Endothelial cell (in vitro differentiated cells): ENCODE data around the gene GSC2. TPM values are rescaled to one million over a fixed set of nuclear protein-coding genes. Genes with fewer than 3 reads are reported as not detected.
A peak's percentile ranks its signal among the peaks of the same experiment; 100 is the strongest.

ENCODE experiments used
- DNase-seq: peaks from one replicate; pipeline ENCODE4 v3.0.0; 2021; ENCODE audit warnings: low spot score
- H3K27ac Mint-ChIP-seq: one replicate; pipeline ENCODE4 v1.8.0; 2021; ENCODE audit warnings: mixed read lengths, inconsistent platforms; ENCODE audit not compliant: unreplicated experiment
- H3K27me3 Mint-ChIP-seq: one replicate; pipeline ENCODE4 v1.8.0; 2021; ENCODE audit warnings: mild to moderate bottlenecking, moderate library complexity, mixed read lengths, inconsistent platforms; ENCODE audit not compliant: unreplicated experiment
- H3K36me3 Mint-ChIP-seq: one replicate; pipeline ENCODE4 v1.8.0; 2021; ENCODE audit warnings: mild to moderate bottlenecking, low read depth, mixed read lengths, inconsistent platforms; ENCODE audit not compliant: unreplicated experiment
- H3K4me1 Mint-ChIP-seq: one replicate; pipeline ENCODE4 v1.8.0; 2021; ENCODE audit warnings: mild to moderate bottlenecking, mixed read lengths, inconsistent platforms; ENCODE audit not compliant: unreplicated experiment
- H3K4me3 Mint-ChIP-seq: one replicate; pipeline ENCODE4 v1.8.0; 2021; ENCODE audit warnings: mild to moderate bottlenecking, mixed read lengths, inconsistent platforms; ENCODE audit not compliant: unreplicated experiment
- H3K9me3 Mint-ChIP-seq: one replicate; pipeline ENCODE4 v1.8.0; 2021; ENCODE audit warnings: mixed read lengths, inconsistent platforms; ENCODE audit not compliant: unreplicated experiment
- CTCF ChIP-seq: fragments of 200-600 bp; sonication (generic); IDR thresholded peaks from one replicate; pipeline ENCODE4 v1.5.0; 2021; ENCODE audit warnings: antibody characterized with exemption; ENCODE audit not compliant: unreplicated experiment
- total RNA-seq: library from RNA; stranded (reverse); fragmentation: NEBNext Ultra II Directional; extraction: Animal tissue kit (Norgen Biotek cat#: 25700); gene quantifications from one replicate; pipeline ENCODE4 v1.2.1, GENCODE V29; 2021; ENCODE audit not compliant: unreplicated experiment

The GSC2 gene
- total RNA-seq, 1 donor from 2014 or later = not detected

GRCh38 chr22:19128946-19129727 lies 21.0 kb downstream of the GSC2 start:
- peaks cover 8% of the 10 kb centered on the region for H3K27me3 Mint-ChIP-seq
- H3K27ac Mint-ChIP-seq = peak overlapping the region; percentile 64
- DNase-seq = no peak
- no peaks in the 10 kb centered on the region for H3K36me3 Mint-ChIP-seq
- no peak for TF ChIP-seq CTCF
- H3K9me3 Mint-ChIP-seq = no peaks in the 10 kb centered on the region
- no peaks in the 10 kb centered on the region for H3K4me1 Mint-ChIP-seq
- H3K4me3 Mint-ChIP-seq = no peak overlapping the region

- no peak for DNase-seq
- peaks cover 12% of the 10 kb centered on the region for H3K27me3 Mint-ChIP-seq
- no peak overlapping the region for H3K27ac Mint-ChIP-seq
- H3K4me3 Mint-ChIP-seq = no peak overlapping the region
- H3K4me1 Mint-ChIP-seq = peaks cover 5% of the 10 kb centered on the region
- no peak for TF ChIP-seq CTCF
- H3K9me3 Mint-ChIP-seq = no peaks in the 10 kb centered on the region
- no peaks in the 10 kb centered on the region for H3K36me3 Mint-ChIP-seq
Measured at GRCh38 chr22:19128009-19128401, 22.1 kb downstream of the GSC2 start.

GRCh38 chr22:19127329-19128008 lies 22.6 kb downstream of the GSC2 start:
- no peak overlapping the region for H3K4me3 Mint-ChIP-seq
- TF ChIP-seq CTCF = no peak
- no peak overlapping the region for H3K27ac Mint-ChIP-seq
- H3K27me3 Mint-ChIP-seq = peaks cover 13% of the 10 kb centered on the region
- H3K4me1 Mint-ChIP-seq = peaks cover 9% of the 10 kb centered on the region
- no peaks in the 10 kb centered on the region for H3K36me3 Mint-ChIP-seq
- no peaks in the 10 kb centered on the region for H3K9me3 Mint-ChIP-seq
- no peak for DNase-seq

- no peaks in the 10 kb centered on the region for H3K36me3 Mint-ChIP-seq
- no peak for TF ChIP-seq CTCF
- no peaks in the 10 kb centered on the region for H3K9me3 Mint-ChIP-seq
- no peak for DNase-seq
- no peak overlapping the region for H3K27ac Mint-ChIP-seq
- H3K4me1 Mint-ChIP-seq = peaks cover 9% of the 10 kb centered on the region
- peaks cover 13% of the 10 kb centered on the region for H3K27me3 Mint-ChIP-seq
- no peak overlapping the region for H3K4me3 Mint-ChIP-seq
Measured at GRCh38 chr22:19126309-19127273, 23.5 kb downstream of the GSC2 start.
